BLaER1 treated with 17β-estradiol and CSF1 and Interleukin-3, amounts not matched to agents 10 nM and 100 nM (cell line): Measurements from ENCODE around the gene FLNB.

Source experiments
- H3K27ac ChIP-seq, 11 experiments: shearing (Covaris generic); formaldehyde crosslinking; 2 replicates each; pipeline ENCODE4 v1.8.1; 2022
- H3K27me3 ChIP-seq, 11 experiments: shearing (Covaris generic); formaldehyde crosslinking; 2 replicates each; pipeline ENCODE4 v1.8.1; 2022
- H3K36me3 ChIP-seq, 11 experiments: shearing (Covaris generic); formaldehyde crosslinking; 2 replicates each; pipeline ENCODE4 v1.8.1; 2022
- H3K4me1 ChIP-seq, 10 experiments: shearing (Covaris generic); formaldehyde crosslinking; 2 replicates each; pipeline ENCODE4 v1.8.1; 2022
- H3K4me2 ChIP-seq, 11 experiments: shearing (Covaris generic); formaldehyde crosslinking; 2 replicates each; pipeline ENCODE4 v1.8.1; 2022
- H3K4me3 ChIP-seq, 10 experiments: shearing (Covaris generic); formaldehyde crosslinking; 2 replicates each; pipeline ENCODE4 v1.8.1; 2022
- H3K9ac ChIP-seq, 11 experiments: shearing (Covaris generic); formaldehyde crosslinking; 2 replicates each; pipeline ENCODE4 v1.8.1; 2022
- H3K9me3 ChIP-seq, 11 experiments: shearing (Covaris generic); formaldehyde crosslinking; replicated peaks in 1 of 11; 2 replicates each; pipeline ENCODE4 v1.8.1; 2022
- H4K20me1 ChIP-seq, 11 experiments: shearing (Covaris generic); formaldehyde crosslinking; 2 replicates each; pipeline ENCODE4 v1.8.1; 2022
- Cebpa-rat ChIP-seq, 11 experiments: shearing (Covaris generic); IDR thresholded peaks; 2 replicates each; pipeline ENCODE4 v1.8.1; 2022

Gene FLNB

GRCh38 chr3:58073301-58074108 lies 65.3 kb downstream of the FLNB start:
- H3K9ac ChIP-seq, result peak overlapping the region in 9 of 11 experiments; percentile 2 to 61 (median 24); a peak in 9 of 22 replicates
- peak overlapping the region; percentile 68 to 88 (median 83) for H3K4me2 ChIP-seq
- H3K4me3 ChIP-seq, result peak overlapping the region in 2 of 10 experiments; percentile 35 to 47; a peak in 3 of 20 replicates
- peaks cover 0 to 47% (median 3%) of the 10 kb centered on the region in 11 experiments; a peak in 9 of 22 replicates for H4K20me1 ChIP-seq
- peaks cover 0 to 10% (median 0%) of the 10 kb centered on the region in 11 experiments; a peak in 8 of 22 replicates for H3K9me3 ChIP-seq
- peaks cover 0 to 23% (median 18%) of the 10 kb centered on the region in 11 experiments; a peak in 18 of 22 replicates for H3K36me3 ChIP-seq
- H3K27me3 ChIP-seq, result no peaks in the 10 kb centered on the region
- TF ChIP-seq Cebpa-rat (IDR thresholded peaks at IDR 0.05), result no peak
- peaks cover 22 to 43% (median 29%) of the 10 kb centered on the region in 10 experiments for H3K4me1 ChIP-seq
- H3K27ac ChIP-seq, result peak overlapping the region in 9 of 11 experiments; percentile 7 to 70 (median 59); a peak in 16 of 22 replicates

- peaks cover 0 to 10% (median 0%) of the 10 kb centered on the region in 11 experiments; a peak in 8 of 22 replicates for H3K9me3 ChIP-seq
- peaks cover 0 to 30% (median 23%) of the 10 kb centered on the region in 11 experiments; a peak in 18 of 22 replicates for H3K36me3 ChIP-seq
- H3K9ac ChIP-seq, result peak overlapping the region in 9 of 11 experiments; percentile 2 to 61 (median 24); a peak in 10 of 22 replicates
- peak overlapping the region in 3 of 10 experiments; percentile 9 to 47 (median 35); a peak in 4 of 20 replicates for H3K4me3 ChIP-seq
- no peak for TF ChIP-seq Cebpa-rat (IDR thresholded peaks at IDR 0.05)
- H4K20me1 ChIP-seq, result peaks cover 0 to 40% (median 0%) of the 10 kb centered on the region in 11 experiments; a peak in 4 of 22 replicates
- peak overlapping the region; percentile 68 to 88 (median 83) for H3K4me2 ChIP-seq
- peaks cover 22 to 50% (median 34%) of the 10 kb centered on the region in 10 experiments for H3K4me1 ChIP-seq
- peak overlapping the region in 9 of 11 experiments; percentile 7 to 70 (median 59); a peak in 15 of 22 replicates for H3K27ac ChIP-seq
- H3K27me3 ChIP-seq, result no peaks in the 10 kb centered on the region
Measured at GRCh38 chr3:58074116-58074715, 66.0 kb downstream of the FLNB start.

GRCh38 chr3:58074997-58075396 lies 66.8 kb downstream of the FLNB start:
- H3K36me3 ChIP-seq, result peaks cover 0 to 31% (median 23%) of the 10 kb centered on the region in 11 experiments; a peak in 18 of 22 replicates
- H3K4me2 ChIP-seq, result peak overlapping the region; percentile 68 to 88 (median 83); a peak in 21 of 22 replicates
- no peak overlapping the region for H3K4me3 ChIP-seq
- peak overlapping the region in 7 of 11 experiments; percentile 30 to 70 (median 60); a peak in 12 of 22 replicates for H3K27ac ChIP-seq
- no peaks in the 10 kb centered on the region for H3K27me3 ChIP-seq
- TF ChIP-seq Cebpa-rat (IDR thresholded peaks at IDR 0.05), result no peak
- H3K9ac ChIP-seq, result peak overlapping the region in 2 of 11 experiments; percentile 19 to 42; a peak in 1 of 22 replicates
- H4K20me1 ChIP-seq, result peaks cover 0 to 32% (median 0%) of the 10 kb centered on the region in 11 experiments; a peak in 3 of 22 replicates
- H3K9me3 ChIP-seq, result peaks cover 0 to 10% (median 0%) of the 10 kb centered on the region in 11 experiments; a peak in 8 of 22 replicates
- peaks cover 26 to 58% (median 42%) of the 10 kb centered on the region in 10 experiments for H3K4me1 ChIP-seq

- Histone ChIP-seq H3K4me3 (no peak overlapping the region), H3K27ac (no peak overlapping the region), H3K9me3 (peaks cover 0 to 10% (median 0%) of the 10 kb centered on the region in 11 experiments; a peak in 8 of 22 replicates), H4K20me1 (peaks cover 0 to 22% (median 0%) of the 10 kb centered on the region in 11 experiments; a peak in 3 of 22 replicates), H3K36me3 (peaks cover 0 to 31% (median 23%) of the 10 kb centered on the region in 11 experiments; a peak in 18 of 22 replicates), H3K4me1 (peaks cover 53 to 76% (median 68%) of the 10 kb centered on the region in 10 experiments), H3K9ac (no peak overlapping the region), H3K4me2 (no peak overlapping the region), H3K27me3 (no peaks in the 10 kb centered on the region)
- TF ChIP-seq Cebpa-rat (IDR thresholded peaks at IDR 0.05), result no peak
Measured at GRCh38 chr3:58077596-58078285, 69.5 kb downstream of the FLNB start.

GRCh38 chr3:58078610-58079009 lies 70.4 kb downstream of the FLNB start:
- no peak for TF ChIP-seq Cebpa-rat (IDR thresholded peaks at IDR 0.05)
- Histone ChIP-seq H3K27me3 (no peaks in the 10 kb centered on the region), H3K4me3 (no peak overlapping the region), H3K4me2 (peak overlapping the region in 3 of 11 experiments; percentile 8 to 72 (median 45); a peak in 5 of 22 replicates), H3K9me3 (peaks cover 0 to 10% (median 0%) of the 10 kb centered on the region in 11 experiments; a peak in 8 of 22 replicates), H3K9ac (no peak overlapping the region), H4K20me1 (peaks cover 0 to 15% (median 0%) of the 10 kb centered on the region in 11 experiments; a peak in 3 of 22 replicates), H3K4me1 (peaks cover 49 to 79% (median 70%) of the 10 kb centered on the region in 10 experiments), H3K27ac (peak overlapping the region in 4 of 11 experiments; percentile 26 to 84 (median 54); a peak in 6 of 22 replicates), H3K36me3 (peaks cover 0 to 31% (median 23%) of the 10 kb centered on the region in 11 experiments; a peak in 18 of 22 replicates)

- peak overlapping the region in 9 of 11 experiments; percentile 28 to 84 (median 76); a peak in 18 of 22 replicates for H3K27ac ChIP-seq
Measured at GRCh38 chr3:58079773-58080172, 71.6 kb downstream of the FLNB start.

GRCh38 chr3:58082047-58082446 lies 73.8 kb downstream of the FLNB start:
- Histone ChIP-seq H3K4me1 (peaks cover 54 to 81% (median 70%) of the 10 kb centered on the region in 10 experiments), H3K4me3 (peak overlapping the region in 5 of 10 experiments; percentile 3 to 39 (median 11); a peak in 5 of 20 replicates), H3K36me3 (peaks cover 0 to 48% (median 23%) of the 10 kb centered on the region in 11 experiments; a peak in 18 of 22 replicates), H3K27me3 (no peaks in the 10 kb centered on the region), H3K9me3 (no peaks in the 10 kb centered on the region), H3K9ac (peak overlapping the region in 9 of 11 experiments; percentile 19 to 68 (median 60); a peak in 15 of 22 replicates), H3K4me2 (peak overlapping the region; percentile 69 to 89 (median 76)), H3K27ac (peak overlapping the region in 10 of 11 experiments; percentile 41 to 84 (median 75); a peak in 20 of 22 replicates), H4K20me1 (no peaks in the 10 kb centered on the region)
- TF ChIP-seq Cebpa-rat (IDR thresholded peaks at IDR 0.05), result peak in 1 of 11 experiments; percentile 60; a peak in 1 of 22 replicates

More at GRCh38 chr3:58079773-58080172, 71.6 kb downstream of the FLNB start:
- Histone ChIP-seq H3K27me3 (no peaks in the 10 kb centered on the region), H3K4me2 (peak overlapping the region; percentile 56 to 89 (median 72)), H3K9me3 (peaks cover 0 to 10% (median 0%) of the 10 kb centered on the region in 11 experiments; a peak in 8 of 22 replicates), H4K20me1 (peaks cover 0 to 6% (median 0%) of the 10 kb centered on the region in 11 experiments; a peak in 3 of 22 replicates), H3K4me1 (peaks cover 45 to 79% (median 67%) of the 10 kb centered on the region in 10 experiments), H3K4me3 (0 out of 20 replicates have a peak overlapping the region, but pooled peaks of 1 of the 10 experiments have one; percentile 5), H3K36me3 (peaks cover 0 to 36% (median 24%) of the 10 kb centered on the region in 11 experiments; a peak in 18 of 22 replicates), H3K9ac (peak overlapping the region in 6 of 11 experiments; percentile 14 to 50 (median 40); a peak in 8 of 22 replicates)
- peak in 5 of 11 experiments; percentile 37 to 66 (median 43); a peak in 6 of 22 replicates for TF ChIP-seq Cebpa-rat (IDR thresholded peaks at IDR 0.05)
